Subcutaneous abdominal adipose tissue (tissue), 5 donors: Measurements from ENCODE around the gene ACVR1C.

ENCODE experiments used
- H3K27ac ChIP-seq: one replicate; pipeline ENCODE4 v1.7.0; 2013; ENCODE audit warnings: low read depth, mild to moderate bottlenecking, inconsistent platforms, low read length, moderate library complexity
- H3K27me3 ChIP-seq, 5 donors: one replicate each; pipeline ENCODE4 v1.7.0; 2013; ENCODE audit warnings: low read length in 5 of 5, inconsistent platforms in 1 of 5; ENCODE audit not compliant: control insufficient read depth in 5 of 5, insufficient read depth in 4 of 5
- H3K36me3 ChIP-seq, 5 donors: one replicate each; pipeline ENCODE4 v1.7.0; 2013; ENCODE audit warnings: low read length in 5 of 5; ENCODE audit not compliant: control insufficient read depth in 5 of 5, insufficient read depth in 5 of 5
- H3K4me1 ChIP-seq, 5 donors: one replicate each; pipeline ENCODE4 v1.7.0; 2013; ENCODE audit warnings: low read length in 5 of 5, mild to moderate bottlenecking in 3 of 5, moderate library complexity in 1 of 5; ENCODE audit not compliant: control insufficient read depth in 5 of 5, insufficient read depth in 5 of 5
- H3K4me3 ChIP-seq, 5 donors: one replicate each; pipeline ENCODE4 v1.7.0; 2013; ENCODE audit warnings: low read length in 5 of 5, low read depth in 1 of 5
- H3K9ac ChIP-seq, 5 donors: one replicate each; pipeline ENCODE4 v1.7.0; 2013; ENCODE audit warnings: low read length in 5 of 5, mild to moderate bottlenecking in 4 of 5, moderate library complexity in 3 of 5
- H3K9me3 ChIP-seq, 5 donors: one replicate each; pipeline ENCODE4 v1.7.0; 2013; ENCODE audit warnings: low read length in 5 of 5; ENCODE audit not compliant: control insufficient read depth in 5 of 5
- donor health status: healthy.
- donor health status: healthy.
- donor health status: healthy.
- donor health status: healthy.
- donor health status: healthy.

ACVR1C gene

GRCh38 chr2:157506586-157506985, 122.1 kb downstream of the ACVR1C start:
- Histone ChIP-seq H3K4me3 (no peak overlapping the region), H3K27me3 (no peaks in the 10 kb centered on the region), H3K4me1 (no peaks in the 10 kb centered on the region), H3K27ac (no peak overlapping the region), H3K36me3 (no peaks in the 10 kb centered on the region), H3K9me3 (peaks cover 0 to 9% (median 0%) of the 10 kb centered on the region in 5 donors), H3K9ac (no peak overlapping the region)

DNA sequence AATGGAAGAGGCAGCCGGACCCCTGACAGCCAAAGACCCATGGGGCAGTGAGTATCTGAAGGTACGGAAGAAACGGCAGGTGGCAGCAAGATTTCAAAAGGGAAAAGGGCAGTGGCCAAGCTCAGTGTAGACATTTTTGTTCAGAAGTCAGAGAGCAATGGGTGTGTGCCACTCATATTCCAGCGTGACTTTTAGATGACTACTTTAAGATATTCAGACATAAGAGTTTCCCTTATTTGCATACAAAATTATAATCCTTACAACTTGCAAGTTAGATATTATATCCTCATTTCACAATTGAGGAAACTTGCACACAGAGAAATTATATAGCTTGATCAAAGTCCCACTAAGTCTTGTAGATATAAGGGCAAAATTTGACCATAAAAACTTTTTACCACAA, 124.0 kb downstream of the ACVR1C start:
- Histone ChIP-seq H3K27ac (no peak overlapping the region), H3K36me3 (no peaks in the 10 kb centered on the region), H3K9me3 (peaks cover 0 to 9% (median 0%) of the 10 kb centered on the region in 5 donors)

GRCh38 chr2:157501026-157501425, 127.6 kb downstream of the ACVR1C start:
- peaks cover 0 to 6% (median 0%) of the 10 kb centered on the region in 5 donors for H3K4me1 ChIP-seq
- H3K9me3 ChIP-seq: peaks cover 0 to 8% (median 0%) of the 10 kb centered on the region in 5 donors
- no peak overlapping the region for H3K9ac ChIP-seq
- H3K4me3 ChIP-seq: no peak overlapping the region
- H3K36me3 ChIP-seq: no peaks in the 10 kb centered on the region
- H3K27ac ChIP-seq: no peak overlapping the region
- H3K27me3 ChIP-seq: no peaks in the 10 kb centered on the region

More for the DNA sequence above, 124.0 kb downstream of the ACVR1C start:
- no peak overlapping the region for H3K9ac ChIP-seq
- H3K27me3 ChIP-seq: no peaks in the 10 kb centered on the region
- no peak overlapping the region for H3K4me3 ChIP-seq
- H3K4me1 ChIP-seq: no peaks in the 10 kb centered on the region

DNA sequence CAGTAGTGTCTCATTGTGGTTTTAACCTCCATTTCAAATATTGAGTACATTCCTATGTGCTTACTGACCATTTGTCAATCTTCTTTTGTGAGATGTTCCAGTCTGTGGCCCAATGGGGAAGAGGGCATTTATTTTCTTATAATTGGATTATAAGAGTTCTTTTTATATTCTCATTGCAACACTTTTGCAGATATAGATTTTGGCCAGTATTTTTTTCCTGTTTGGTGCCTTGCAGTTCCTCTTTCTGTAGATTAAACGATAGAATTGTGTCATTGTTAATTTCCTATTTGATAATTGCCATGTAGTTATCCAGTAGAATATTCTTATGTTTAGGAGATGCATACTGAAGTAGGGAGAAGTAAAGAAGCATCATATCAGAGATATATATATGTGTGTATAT, 128.3 kb downstream of the ACVR1C start:
- Histone ChIP-seq H3K4me1 (peaks cover 0 to 6% (median 0%) of the 10 kb centered on the region in 5 donors), H3K9me3 (peaks cover 0 to 3% (median 0%) of the 10 kb centered on the region in 5 donors), H3K27me3 (no peaks in the 10 kb centered on the region), H3K27ac (no peak overlapping the region), H3K36me3 (no peaks in the 10 kb centered on the region), H3K4me3 (no peak overlapping the region), H3K9ac (no peak overlapping the region)

- peaks cover 0 to 6% (median 0%) of the 10 kb centered on the region in 5 donors for H3K4me1 ChIP-seq
- H3K4me3 ChIP-seq: no peak overlapping the region
- H3K9me3 ChIP-seq: no peaks in the 10 kb centered on the region
- H3K9ac ChIP-seq: no peak overlapping the region
- no peaks in the 10 kb centered on the region for H3K36me3 ChIP-seq
- H3K27me3 ChIP-seq: no peaks in the 10 kb centered on the region
- peak overlapping the region; percentile 26 for H3K27ac ChIP-seq
These were observed 130.2 kb downstream of the ACVR1C start for GRCh38 chr2:157498483-157498882.

DNA sequence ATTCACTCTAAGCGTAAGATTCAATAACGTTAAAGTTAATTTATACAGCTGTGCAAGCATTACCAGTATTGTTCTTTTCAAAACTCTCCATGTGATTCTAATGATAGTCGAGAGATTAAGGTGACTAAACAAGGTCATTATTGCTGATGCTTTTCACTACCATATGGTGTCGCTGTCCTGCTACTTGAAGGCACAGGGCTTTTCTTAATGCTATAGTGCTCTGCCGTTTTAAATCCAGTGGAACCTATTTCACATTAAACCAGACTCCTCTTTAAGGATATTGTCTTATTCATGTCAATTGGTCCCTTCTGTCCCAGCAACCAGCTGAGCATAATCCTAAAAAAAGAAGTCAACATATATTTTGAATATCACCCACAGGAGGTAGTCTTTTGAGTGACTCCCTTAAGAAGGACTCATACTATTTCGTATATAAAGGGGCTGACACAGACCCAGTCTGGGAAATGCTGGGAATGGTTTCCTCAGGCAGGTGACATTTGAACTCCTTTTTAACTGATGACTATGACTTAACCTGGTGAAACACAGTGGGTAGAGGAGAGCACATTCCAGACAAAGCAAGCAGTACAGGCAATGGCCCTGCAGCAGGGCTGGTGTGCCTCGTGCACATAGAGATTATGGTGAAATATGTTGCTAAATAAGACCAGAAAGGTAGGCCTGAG, 130.9 kb downstream of the ACVR1C start:
- H3K27me3 ChIP-seq: no peaks in the 10 kb centered on the region
- H3K36me3 ChIP-seq: no peaks in the 10 kb centered on the region
- peak overlapping the region; percentile 26 for H3K27ac ChIP-seq

GRCh38 chr2:157492189-157492773, 136.4 kb downstream of the ACVR1C start:
- H3K4me1 ChIP-seq: peaks cover 0 to 4% (median 4%) of the 10 kb centered on the region in 5 donors

More for the DNA sequence above, 130.9 kb downstream of the ACVR1C start:
- no peak overlapping the region for H3K4me3 ChIP-seq
- H3K4me1 ChIP-seq: peaks cover 0 to 6% (median 0%) of the 10 kb centered on the region in 5 donors
- H3K9ac ChIP-seq: no peak overlapping the region
- H3K9me3 ChIP-seq: no peaks in the 10 kb centered on the region

DNA sequence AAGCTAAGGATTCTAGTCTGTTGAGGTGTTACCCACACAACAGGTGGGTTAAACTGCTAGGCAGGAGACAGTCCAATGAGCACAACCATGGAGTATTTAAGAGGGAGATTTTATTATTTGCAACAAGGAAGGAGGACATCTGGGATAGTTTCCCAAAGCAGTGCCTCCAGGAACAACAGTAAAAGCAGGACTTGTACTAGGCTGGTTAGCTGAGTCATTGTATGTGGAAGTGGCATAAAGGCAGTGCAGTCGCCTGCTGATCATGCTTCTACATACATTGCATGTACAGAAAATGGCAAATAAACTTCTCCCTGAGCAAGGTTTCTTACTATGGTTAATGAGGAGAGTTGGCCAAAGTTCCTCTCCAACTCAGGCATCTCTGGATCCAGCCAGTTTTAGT, 138.7 kb downstream of the ACVR1C start:
- H3K9me3 ChIP-seq: no peaks in the 10 kb centered on the region
- H3K27ac ChIP-seq: no peak overlapping the region
- peaks cover 0 to 4% (median 4%) of the 10 kb centered on the region in 5 donors for H3K4me1 ChIP-seq

More at GRCh38 chr2:157492189-157492773, 136.4 kb downstream of the ACVR1C start:
- Histone ChIP-seq H3K9ac (no peak overlapping the region), H3K27ac (no peak overlapping the region), H3K9me3 (no peaks in the 10 kb centered on the region), H3K36me3 (no peaks in the 10 kb centered on the region), H3K27me3 (no peaks in the 10 kb centered on the region), H3K4me3 (no peak overlapping the region)

DNA sequence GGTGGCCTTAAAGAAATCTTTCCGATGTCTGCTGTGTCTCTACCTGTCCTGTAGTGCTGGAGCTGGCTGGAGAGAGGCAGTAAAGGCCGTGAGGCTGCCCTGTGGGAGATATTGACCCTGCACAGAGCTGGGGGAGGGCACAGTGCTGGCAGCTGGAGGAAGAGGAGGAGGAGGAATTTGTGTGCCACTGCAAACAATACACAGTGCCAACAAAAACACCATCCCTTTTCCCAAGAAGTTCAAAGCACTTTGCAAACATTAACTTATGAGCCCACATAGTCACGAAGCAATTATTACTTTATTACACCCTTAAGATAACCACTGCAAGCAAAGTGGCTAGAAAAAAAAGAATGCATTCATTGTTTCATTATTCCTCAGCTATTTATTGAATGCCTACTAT, 139.8 kb downstream of the ACVR1C start:
- Histone ChIP-seq H3K4me1 (peaks cover 0 to 4% (median 4%) of the 10 kb centered on the region in 5 donors), H3K27ac (no peak overlapping the region), H3K36me3 (no peaks in the 10 kb centered on the region), H3K9me3 (no peaks in the 10 kb centered on the region), H3K9ac (no peak overlapping the region), H3K4me3 (no peak overlapping the region), H3K27me3 (no peaks in the 10 kb centered on the region)

More for the DNA sequence above, 138.7 kb downstream of the ACVR1C start:
- no peaks in the 10 kb centered on the region for H3K27me3 ChIP-seq
- H3K36me3 ChIP-seq: no peaks in the 10 kb centered on the region
- H3K9ac ChIP-seq: no peak overlapping the region
- no peak overlapping the region for H3K4me3 ChIP-seq

- Histone ChIP-seq H3K36me3 (no peaks in the 10 kb centered on the region), H3K27ac (no peak overlapping the region), H3K9me3 (no peaks in the 10 kb centered on the region), H3K4me3 (no peak overlapping the region), H3K9ac (no peak overlapping the region), H3K27me3 (no peaks in the 10 kb centered on the region), H3K4me1 (peaks cover 0 to 4% (median 4%) of the 10 kb centered on the region in 5 donors)
These were observed 140.9 kb downstream of the ACVR1C start for GRCh38 chr2:157487747-157488146.
